WI38 (cell line): ENCODE results near the gene MEOX1.

ENCODE experiments used
- H3K4me3 ChIP-seq: 2 replicates; pipeline ENCODE4 v1.5.1; 2011; ENCODE audit warnings: low read depth, mild to moderate bottlenecking, control low read depth, low read length
- CTCF ChIP-seq: IDR thresholded peaks from 2 replicates; pipeline ENCODE4 v1.5.1; 2012; ENCODE audit warnings: low read depth, mild to moderate bottlenecking, control low read depth, low read length

The MEOX1 gene

GRCh38 chr17:43680461-43680860 lies 18.7 kb upstream of the MEOX1 start:
- H3K4me3 ChIP-seq = no peak overlapping the region
- no peak for TF ChIP-seq CTCF

- no peak for TF ChIP-seq CTCF
- H3K4me3 ChIP-seq = no peak overlapping the region
These were observed 18.2 kb upstream of the MEOX1 start for GRCh38 chr17:43679911-43680310.

GRCh38 chr17:43679401-43679800 lies 17.7 kb upstream of the MEOX1 start:
- no peak overlapping the region for H3K4me3 ChIP-seq
- no peak for TF ChIP-seq CTCF

- no peak for TF ChIP-seq CTCF
- H3K4me3 ChIP-seq = no peak overlapping the region
These were observed 14.7 kb upstream of the MEOX1 start for GRCh38 chr17:43676471-43676870.

GRCh38 chr17:43674394-43674793 lies 12.7 kb upstream of the MEOX1 start:
- no peak overlapping the region for H3K4me3 ChIP-seq

GRCh38 chr17:43673516-43674323 lies 12.0 kb upstream of the MEOX1 start:
- TF ChIP-seq CTCF = peak; percentile 95
- H3K4me3 ChIP-seq = no peak overlapping the region

More at GRCh38 chr17:43674394-43674793, 12.7 kb upstream of the MEOX1 start:
- TF ChIP-seq CTCF = no peak

- H3K4me3 ChIP-seq = no peak overlapping the region
- no peak for TF ChIP-seq CTCF
These were observed 10.2 kb upstream of the MEOX1 start for GRCh38 chr17:43671755-43672519.
